HG03520 (cell line): ENCODE results near the gene KCNH4.

Experiments used
- ATAC-seq: cut with Tn5 transposase; IDR thresholded peaks from one replicate; pipeline ENCODE4 v1.9.1; 2021; ENCODE audit warnings: mild to moderate bottlenecking, moderate library complexity; ENCODE audit not compliant: unreplicated experiment

Gene KCNH4

DNA sequence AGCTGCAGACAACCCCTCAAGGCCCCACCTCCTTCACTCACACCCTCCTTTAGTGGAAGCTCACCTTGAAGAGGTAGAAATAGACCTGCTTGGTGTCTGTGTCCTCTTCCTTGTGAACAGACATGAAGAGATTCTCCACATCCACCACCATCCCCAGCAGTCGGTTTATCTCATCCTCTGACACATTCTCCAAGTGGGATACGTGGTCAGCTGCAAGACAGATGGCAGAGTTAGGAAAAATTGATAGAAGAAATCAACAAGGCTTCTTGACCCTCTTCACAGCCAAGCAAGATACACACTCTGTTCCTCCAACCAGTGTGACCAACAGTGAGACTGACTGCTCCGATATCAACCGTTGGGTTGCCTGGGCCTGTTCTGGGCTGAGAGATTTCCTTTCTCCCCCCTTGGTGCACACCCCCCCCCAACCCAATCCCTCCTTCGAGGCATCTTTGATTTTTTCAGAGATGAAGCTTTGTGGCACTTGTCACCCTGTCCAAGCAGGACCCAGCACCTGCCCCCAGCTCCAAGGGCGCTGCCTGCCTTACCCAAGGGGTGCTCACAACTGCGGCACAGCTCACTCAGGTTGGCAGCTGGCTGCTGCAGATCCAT, 60.7 kb downstream of the KCNH4 start:
- ATAC-seq, result no peak

DNA sequence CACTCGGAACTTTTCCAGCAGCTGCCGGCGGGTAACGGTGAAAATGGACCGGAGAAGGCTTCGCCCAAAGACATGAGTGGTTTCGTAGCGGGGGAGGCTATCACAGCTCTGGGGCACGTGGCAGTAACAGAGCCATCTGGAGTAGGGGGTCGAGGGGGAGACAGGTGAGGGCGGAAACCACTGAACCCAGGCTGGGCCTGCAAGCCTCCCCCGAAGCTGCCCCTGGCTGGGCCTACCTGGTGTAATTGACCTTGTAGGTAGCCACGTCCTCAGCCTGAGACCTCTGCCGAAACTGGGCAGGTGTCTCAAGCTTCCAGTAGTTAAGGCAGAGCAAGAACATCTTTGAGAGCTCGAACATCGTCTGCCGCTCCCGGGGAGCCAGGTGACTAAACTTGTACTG, 61.6 kb downstream of the KCNH4 start:
- no peak for ATAC-seq

DNA sequence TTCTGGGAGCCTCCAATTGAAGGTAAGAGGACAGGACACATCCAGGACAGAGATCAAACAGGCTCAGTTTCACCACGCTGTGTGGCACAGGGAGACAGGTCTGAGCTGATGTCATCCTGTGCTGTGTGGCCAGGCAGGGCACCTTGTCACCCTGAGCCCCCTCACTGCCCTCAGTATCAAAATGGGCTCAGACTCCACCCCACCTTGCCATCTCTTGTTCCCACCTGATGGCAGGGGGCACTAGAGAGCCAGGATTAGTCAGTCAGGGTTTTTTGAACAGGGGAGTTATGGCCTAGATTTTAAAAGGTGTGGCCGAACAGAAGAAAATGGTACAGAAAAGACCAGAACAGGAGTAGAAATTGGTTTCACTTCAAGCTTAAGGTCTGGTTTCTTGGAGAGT, 62.4 kb downstream of the KCNH4 start:
- ATAC-seq, result no peak

DNA sequence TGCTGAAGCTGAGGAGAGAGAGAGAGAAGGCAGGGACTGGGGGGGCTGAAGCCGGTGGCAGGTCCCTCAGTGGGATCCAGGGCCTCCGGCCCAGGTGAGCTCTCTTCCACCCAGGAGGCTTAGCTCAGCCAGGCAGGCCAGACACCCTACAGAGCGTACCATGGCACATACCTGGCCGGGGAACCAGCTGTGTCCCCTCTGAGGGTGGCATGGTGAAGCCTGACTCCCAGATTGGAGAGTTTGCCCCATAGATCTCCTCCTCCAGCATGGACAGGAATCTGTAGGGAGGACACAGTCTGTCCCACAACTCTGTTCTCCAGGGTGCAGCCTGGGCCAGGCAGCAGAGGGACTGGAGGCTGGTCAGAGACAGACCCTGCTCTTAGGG, 62.8 kb downstream of the KCNH4 start:
- ATAC-seq, result no peak

DNA sequence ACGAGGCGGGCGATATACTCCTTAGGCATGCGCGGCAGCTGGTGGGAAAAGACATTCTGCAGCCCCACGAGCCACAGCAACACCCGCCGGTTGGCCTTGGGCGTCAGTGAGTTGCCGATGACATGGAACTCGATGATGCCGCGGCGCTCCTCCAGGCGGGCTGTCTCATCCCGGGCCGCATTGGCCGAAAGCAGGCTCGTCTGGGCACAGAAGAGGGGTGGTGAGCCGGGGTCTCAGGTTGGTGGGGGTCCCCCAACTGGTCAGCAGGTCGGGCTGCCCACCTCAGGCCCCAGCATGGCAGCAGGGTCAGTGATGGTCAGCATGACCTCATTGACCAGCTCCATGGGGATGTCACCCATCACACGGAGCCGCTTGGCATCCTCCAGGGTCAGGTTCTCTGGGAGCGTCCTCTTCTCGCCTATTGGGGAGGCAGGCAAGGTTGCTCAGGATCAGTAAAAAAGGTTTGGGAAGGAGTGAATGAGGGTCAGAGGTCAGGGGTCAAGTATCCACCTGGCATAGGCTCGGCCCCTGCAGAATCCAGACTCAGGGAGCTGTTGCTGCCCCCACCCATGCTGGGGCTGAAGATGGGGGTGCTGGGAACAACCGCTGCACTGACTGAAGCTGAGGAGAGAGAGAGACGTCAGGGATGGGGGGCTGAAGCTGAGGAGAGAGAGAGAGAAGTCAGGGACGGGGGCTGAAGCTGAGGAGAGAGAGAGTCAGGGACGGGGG, 63.4 kb downstream of the KCNH4 start:
- no peak for ATAC-seq

DNA sequence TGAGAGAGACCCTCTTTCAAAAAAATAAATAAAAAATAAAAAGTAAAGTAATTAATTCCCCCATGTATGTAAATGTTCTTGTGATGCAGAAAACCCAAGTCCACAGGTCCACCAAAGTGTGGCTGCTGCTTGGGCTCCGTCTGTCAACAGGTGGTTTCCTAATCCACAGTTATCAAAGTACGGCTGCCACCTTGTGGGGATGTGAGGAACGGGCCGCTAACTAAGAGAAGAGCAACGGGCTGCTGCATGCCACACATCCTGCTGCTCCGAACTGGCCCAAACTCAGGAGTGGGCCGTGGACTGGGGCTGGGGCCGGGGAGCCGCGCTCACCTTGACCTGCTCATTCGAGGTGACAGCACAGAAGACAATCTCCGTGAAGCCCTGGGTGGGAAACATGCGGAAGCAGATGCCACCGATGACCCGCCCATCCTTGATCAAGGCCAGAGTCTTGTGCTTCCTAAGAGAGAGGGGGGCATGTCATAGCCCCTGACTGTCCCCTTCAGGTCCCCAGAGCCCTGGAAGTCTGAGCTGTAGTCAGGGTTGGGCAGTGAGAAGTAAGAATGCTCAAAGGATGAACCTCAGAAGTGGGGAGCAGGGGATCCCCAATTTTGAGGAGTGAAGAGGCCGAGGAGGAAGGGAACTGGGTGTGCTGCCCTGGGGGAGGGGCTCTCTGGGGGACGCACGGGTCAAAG, 64.1 kb downstream of the KCNH4 start:
- ATAC-seq, result no peak

DNA sequence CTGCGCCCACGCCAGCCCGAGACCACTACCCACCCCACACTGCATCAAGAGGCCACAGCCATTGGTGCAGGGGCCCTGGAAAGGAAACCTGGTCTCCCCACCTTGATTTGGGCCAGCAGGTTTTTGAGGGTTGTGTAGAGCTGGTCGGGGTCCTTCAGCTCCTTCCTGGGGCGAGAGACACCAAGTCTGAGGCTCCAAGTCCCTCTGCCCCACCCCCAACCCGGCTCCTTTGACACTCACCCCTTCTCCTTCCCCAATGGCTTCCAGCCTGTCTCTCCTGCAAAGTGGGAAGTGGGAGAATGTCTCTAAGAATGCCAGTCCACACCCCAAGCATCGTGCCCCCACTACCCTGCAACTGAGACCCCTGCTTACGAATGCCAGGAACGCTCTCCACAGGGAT, 66.8 kb downstream of the KCNH4 start:
- no peak for ATAC-seq

DNA sequence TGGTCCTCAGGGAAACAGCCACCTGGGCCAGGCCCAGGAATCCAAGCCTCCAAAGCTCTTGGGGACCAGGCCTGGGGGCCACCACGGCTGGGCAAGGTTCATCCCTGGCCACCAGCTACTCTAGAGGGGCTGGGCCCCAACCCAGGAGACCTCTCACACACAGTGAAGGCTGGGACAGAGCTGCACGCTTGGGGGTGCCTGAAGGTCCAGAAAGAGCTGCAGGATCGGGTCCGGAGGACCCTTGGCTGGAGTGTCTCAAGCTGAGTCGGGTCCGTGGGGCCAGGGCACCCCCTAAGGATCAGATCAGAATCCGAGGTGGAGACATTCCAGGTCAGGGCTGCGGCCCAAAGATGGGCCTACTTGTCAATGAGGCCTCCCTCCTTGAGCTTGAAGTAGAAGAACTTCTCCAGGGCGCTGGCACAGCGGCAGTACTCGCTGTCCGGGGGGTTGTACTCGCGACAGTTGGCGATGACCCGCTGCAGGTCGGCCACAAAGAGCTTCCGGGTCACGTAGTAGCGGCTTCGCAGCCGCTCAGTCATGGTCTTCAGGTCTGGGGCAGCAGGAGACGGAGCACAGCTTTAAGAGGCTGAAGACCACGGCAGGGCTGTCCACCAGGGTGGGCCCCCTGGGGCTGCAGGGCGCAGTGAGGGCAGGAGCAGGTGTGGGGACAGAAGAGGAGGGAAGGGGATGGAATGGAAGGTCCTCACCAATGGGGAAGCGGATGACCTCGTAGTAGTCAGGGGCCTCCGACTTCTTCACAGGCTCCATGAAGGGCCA, 67.5 kb downstream of the KCNH4 start:
- ATAC-seq, result no peak

DNA sequence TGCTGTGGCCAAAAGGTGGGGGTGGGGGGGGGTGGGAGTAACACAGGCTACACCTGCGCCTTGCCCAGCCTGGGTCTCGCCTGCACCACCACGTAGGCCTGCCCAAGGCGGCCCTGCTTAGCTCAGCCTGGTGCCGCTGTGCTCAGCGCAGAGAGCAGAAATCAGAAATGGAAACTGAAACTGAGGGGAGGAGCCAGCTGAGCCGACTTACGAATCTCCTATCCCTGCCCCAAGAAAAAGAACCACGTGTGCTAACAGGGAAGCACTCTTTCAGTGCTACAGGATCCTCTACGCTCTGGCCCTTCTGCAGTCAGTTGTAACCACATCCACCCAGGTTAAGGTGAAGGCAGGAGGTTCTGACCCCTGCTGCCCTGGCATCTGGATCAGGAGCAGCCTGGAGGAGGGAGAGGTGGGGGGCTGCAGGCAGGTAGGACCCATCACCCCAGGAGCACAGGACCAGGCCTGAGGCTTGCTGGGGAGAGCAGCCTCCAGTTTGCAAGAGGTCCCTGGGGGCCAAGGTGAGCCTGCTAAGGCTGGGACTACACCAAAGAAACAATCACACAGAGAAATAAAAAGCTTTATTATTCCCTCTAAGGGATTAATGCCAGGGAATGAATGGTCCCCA, 68.3 kb downstream of the KCNH4 start, which contains the start of gene DHX58:
DHX58 (minus strand) TSS at position 163 of the 625 bp plus-strand sequence. CDS start 822 bp downstream, outside the sequence.
- peak; percentile 55 for ATAC-seq

DNA sequence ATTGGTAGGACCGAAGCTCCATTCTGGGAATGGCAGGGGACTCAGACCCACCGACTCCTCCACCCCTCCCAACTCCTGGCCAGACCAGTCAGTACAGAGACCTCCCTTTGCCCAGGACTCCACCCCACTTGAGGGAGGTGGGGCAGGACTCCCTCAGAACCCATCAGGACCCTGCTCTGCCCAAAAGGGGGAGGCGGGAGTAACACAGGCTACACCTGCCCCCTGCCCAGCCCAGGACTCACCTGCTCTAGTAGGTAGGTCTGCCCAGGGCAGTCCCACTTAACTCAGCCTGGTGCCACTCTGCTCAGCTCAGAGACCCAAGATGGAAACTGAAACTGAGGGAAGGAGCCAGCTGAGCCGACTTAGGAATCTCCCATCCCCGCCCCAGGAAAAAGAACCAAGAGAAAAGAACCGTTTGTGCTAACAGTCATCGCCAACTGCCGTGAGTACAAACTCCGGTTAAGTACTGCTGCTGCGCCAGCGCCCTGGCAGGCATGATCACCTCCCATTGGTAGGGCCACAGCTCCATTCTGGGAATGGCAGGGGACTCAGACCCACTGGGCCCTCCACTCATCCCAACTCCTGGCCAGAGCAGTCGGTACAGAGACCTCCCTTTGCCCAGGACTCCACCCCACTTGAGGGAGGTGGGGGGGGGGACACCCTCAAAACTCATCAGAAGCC, 68.9 kb downstream of the KCNH4 start:
- no peak for ATAC-seq

DNA sequence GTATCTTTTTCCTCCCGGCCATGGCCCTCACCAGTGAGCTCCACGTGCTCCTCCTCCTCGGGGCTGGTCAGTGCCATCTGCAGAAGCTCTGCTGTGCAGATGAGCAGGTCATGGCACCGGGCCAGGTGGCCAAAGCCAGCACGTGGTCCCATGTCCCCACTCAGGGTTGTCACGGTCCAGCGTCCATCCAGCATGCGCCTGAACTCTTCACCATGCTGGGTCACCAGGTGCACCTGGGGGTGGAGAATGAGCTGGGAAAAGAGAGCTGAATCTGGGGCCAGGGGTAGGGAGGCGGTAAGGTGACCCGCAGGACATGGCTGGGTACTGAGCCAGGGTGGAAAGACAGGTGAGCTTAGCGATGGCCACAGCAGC, 69.7 kb downstream of the KCNH4 start:
- no peak for ATAC-seq

DNA sequence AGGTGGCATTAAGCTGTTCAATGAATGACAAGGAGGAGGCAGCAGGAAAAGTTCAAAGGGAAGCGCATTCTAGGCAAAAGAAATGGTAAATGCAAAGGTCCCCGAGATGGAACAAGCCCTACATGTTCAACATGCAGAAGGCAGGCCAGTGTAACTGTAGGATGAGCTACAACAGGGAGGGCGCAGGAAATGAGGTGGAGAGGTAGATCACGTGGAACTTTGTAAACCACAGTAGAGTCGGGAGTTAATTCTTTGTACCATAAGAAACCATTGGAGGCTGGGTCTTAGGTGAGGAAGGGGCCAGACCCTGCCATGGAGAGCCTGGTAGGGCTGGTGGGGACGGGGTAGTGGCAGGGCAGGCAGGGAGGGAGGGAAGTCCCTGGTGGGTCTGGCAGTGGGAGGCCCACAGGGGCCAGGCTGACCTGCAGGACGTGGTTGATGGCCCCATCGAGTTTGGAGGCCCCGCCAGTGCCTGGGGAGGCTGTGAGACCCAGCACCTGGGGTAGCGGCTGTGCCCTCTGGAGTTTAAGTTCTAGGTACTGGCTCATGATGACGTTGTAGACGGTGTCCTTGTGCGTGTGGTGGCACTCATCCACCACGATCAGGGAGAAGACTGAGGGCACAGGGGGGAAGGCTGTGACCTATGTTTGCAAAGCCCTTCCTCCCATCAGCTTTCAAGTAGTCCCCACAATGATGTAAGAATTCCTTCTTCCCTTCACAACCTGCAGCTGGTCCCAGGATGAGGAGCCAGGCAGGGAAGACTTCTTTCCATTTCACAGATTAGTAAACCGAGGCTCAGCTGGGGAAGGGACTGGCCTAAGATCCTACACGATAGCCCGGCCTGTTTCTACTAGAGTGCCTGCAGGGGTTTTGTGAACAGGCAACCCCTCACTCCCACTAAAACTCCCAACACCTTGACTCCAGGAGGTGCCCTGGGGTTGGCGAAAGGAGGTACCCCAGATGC, 70.4 kb downstream of the KCNH4 start:
- ATAC-seq, result no peak

DNA sequence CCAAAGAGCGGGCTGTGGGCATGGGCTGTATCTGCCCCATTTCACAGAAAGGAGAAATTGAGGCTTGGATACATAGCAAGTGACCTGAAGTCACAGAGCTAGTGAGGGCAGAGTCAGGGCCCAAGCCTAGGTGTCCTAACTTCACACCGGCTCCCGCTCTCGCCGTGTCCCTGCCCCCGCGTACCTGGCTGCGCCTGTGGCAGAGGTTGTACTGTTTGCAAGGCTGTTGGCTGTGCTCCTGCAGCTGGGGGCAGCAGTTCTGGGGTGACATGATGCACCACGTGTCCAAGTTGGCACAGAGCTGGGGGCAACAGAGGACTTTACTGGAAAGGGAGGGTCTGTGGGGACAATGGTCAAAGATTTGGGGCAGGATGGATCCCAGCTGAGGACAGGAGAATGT, 71.9 kb downstream of the KCNH4 start:
- ATAC-seq, result no peak

DNA sequence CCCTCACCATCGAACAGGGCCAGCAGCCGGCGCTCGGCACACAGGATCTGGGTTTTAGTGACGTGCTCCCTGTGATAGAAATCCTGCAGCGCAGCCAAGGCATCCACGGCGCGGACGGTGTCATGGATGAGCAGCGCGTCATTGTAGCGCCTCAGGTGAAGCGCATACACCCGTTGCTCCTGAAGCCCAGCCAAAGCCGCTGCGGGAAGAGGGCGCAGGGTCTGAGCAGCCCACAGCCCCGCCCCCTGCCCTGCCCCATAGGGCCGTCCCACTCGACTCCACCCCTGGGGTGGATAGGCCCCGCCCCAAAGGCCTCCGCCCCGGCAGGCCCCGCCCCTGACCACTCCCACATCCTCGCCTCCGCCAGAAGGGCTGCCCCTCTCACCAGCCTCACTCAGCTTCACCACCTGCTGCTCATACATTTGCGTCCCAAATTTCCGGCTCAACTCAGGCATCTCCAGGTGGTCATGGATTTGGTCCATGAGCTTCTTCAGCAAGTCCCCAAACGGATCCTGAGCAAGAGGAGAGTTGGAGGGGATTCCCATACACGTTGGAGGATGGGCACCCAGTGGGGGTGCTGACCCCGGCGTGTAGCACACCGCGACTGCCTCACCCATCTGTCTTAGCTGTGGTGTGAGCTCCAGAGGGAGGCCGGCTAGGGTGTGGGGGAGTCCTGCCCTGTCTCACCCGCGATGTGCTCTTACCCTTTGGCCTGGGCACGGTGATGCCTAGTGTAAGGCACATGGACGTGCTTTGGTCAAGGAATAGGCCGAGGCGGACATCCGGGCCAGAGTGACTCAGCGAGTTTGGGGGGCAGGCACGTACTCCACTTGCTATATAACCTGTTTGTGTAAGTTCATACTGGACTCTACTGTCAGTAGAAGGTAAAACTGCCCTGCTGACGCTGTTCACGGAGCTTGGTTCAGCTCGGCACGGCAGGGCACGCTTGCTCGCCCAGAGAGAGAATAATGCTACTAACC, 73.1 kb downstream of the KCNH4 start:
- peak; percentile 53 for ATAC-seq

DNA sequence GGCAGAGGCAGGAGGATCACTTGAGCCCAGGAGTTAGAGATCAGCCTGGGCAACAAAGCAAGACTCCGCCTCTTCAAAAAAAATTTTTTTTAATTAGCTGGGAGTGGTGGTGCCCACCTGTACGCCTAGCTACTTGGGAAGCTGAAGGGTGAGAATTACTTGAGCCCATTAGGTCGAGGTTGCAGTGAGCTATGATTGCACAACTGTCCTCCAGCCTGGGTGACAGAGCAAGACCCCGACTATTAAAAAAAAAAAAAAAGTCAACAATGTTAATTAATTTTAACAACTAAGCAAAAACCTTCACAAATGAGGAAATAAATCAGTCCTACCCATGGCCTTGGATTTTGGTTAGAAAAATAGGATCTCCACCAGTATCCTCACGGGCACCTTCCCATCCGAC, 73.8 kb downstream of the KCNH4 start:
- ATAC-seq, result no peak
